Activated T-cell treated with anti-CD3 and anti-CD28 coated beads, Interleukin-2, amount 50 U/mL, for 1 hour (primary cell): ENCODE data around the gene ZMIZ1.

Experiments
- DNase-seq: peaks from one replicate; pipeline ENCODE4 v3.0.0-alpha.2; 2020

ZMIZ1 gene

DNA sequence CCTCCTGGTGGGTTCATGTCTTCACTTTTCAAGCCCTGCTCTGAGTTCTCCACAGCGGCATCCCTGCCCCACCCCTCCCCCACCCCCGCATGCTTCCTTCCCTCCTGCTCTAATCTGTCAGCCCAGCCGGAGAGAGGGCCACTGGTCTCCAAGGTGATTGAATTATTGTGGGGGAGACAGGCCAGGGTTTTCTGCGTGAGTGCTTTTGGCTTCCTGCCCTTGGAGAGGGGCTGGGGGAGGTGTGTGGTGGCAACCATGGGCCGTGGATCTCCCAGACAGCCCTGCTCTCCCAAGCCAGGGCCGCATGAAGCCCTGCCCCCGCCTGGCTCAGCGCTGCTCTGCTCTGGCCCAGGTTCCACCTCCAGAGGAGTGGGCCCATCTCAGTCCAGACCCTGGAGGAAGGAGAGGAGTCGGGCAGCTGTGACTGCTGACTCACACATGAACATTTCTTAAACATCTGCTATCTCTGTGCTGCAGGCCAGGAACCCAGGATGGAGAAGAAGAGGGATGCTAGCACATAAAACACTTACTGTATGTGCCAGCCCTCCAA, 109.9 kb downstream of the ZMIZ1 start:
- DNase-seq: no peak

DNA sequence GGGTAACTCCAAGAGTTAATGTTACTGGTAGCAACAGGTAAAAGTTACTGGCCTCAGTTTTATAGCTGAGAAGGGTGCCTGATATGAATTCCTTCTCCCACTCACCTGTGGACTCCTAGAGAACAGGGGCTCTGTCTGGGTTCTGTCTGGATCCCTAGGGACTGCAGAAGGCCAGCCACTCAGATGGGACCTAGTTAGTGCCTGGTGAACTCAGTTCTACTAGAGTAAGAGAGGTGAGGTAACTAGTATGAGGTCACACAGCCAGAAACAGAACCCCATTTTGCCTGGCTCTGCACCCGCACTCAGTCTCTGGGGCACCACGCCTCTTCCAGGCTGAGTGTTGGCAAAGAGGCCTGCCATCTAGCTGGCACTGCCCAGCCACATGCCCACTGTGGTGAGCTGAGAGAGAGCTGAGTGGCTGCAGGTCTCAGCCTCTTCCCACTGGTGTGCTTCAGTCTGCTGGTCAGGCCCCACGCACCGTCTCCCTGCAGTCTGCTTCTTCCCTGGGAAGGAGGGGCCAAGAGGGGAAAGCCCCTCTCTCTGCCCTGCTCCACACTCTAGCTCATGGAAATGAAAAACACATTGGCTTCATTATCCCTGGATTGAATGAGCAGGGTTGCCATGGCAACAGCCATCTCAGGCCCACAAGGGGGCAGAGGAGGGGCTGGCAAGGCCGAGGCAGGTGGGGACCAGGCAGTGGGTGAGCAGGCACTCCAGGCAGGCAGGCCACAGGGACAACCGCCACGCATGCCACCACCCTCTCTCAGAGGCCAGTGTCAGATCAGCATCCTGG, 110.6 kb downstream of the ZMIZ1 start:
- DNase-seq: no peak

DNA sequence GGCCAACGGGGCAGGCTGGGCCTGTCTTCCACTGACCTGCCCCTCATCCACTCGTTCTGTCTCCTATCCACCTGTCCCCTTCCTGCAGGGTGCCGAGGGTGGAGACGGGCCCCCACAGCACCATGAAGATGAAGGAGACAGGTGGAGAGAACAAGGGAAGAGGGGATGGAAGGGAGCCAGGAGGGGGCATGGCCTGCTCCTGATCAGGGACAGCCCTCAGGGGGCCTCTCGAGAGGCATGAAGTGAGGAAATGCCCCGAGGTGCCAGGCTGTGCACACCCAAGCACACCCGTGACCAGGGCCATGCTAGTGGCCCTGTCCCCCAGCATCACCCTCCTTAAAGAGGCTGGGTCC, 111.2 kb downstream of the ZMIZ1 start:
- DNase-seq: no peak

DNA sequence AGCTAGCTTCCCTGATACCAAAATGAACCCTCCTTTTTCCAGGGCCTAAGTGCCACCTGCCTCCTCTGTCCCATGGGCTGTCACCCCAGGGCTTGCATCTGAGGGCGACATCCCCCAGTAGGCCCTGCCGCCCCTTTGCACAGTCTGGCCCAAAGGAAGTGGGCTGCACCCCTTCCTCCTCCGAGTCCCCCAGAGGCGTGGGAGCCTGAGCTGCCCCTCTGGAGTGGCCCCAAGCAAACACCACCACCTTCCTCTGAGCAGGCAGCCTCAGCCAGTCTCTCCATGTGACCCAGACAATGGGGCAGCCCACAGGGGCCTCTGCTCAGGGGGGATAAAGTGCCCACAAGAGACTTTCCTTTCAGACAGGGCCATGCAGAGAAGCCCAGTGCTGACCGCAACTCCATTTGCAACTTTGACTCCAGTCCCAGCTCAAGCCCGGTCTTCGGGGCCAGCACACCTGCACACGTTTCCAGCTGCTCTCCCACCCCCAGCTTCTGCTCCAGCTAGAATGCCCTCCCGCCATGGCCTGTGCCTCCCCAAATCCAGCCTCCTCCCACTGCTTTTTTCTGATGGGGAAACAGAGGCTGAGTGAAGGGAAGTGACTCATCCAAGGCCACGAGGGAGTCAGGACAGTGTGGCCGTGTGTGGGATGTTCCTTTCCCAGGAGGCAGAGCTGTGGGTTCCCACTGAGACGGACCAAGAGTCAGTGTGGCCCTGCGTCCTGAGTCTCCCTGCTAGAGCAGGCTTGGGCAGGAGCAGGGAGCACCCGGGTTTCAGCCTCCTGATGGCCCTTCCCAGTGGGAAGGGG, 111.9 kb downstream of the ZMIZ1 start:
- no peak for DNase-seq

DNA sequence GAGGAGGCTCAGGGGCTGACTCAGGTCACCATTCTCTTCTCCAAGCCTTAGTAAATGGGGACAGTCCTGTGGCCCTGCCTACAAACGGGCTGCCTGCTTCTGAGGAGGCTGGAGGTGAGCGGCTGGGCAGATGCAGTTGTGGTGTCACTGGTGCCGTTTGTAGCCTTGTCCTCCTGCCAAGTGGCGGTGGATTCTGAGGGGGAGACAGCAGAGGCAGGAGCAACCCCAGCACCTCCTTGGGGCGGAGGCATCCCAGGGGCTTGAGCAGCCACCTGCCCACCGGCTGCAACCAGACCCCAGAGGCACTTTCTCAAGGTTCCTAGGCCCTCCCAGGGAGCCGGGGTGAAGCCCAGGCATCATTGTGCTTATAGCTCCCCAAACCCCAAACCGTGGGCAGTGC, 112.5 kb downstream of the ZMIZ1 start:
- DNase-seq: no peak

DNA sequence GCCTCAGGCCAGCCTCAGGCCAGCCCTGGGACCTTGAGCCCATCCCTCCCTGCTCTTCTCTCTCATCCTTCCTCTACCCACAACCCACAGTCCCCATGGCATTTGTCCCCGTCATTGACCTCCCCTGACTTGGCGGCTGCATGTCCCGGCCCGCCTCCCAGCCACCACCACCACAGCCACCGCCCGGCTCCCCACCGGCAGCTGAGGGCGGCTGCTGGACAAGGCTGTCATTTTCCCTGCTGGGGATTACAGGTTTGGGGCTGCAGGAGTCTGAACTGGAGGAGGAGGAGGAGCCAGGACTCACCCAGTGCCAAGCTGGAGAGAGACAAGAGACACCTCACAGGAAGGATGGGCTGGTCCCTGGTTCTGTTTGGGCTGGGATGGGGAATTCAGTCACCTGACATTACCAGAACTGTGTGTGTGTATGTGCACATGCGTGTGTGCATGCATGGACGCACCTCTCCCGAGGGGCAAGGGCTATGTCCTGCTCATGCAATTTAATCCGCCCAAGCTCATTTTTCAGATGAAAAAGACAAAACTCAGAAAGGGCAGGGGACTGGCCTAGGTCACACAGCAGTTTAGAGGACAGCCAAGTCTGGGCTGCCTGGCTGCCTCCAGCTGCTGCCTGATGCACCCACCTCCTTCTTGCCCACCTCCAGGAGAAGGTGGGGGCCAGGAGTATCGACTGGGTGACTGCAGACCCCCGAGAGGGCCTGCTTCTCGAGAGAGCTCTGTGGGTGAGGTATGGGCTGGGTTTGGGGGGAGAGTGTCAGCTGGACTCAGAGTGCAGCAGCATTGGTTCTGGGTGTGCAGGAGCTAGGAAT, 113.1 kb downstream of the ZMIZ1 start:
- DNase-seq: no peak

DNA sequence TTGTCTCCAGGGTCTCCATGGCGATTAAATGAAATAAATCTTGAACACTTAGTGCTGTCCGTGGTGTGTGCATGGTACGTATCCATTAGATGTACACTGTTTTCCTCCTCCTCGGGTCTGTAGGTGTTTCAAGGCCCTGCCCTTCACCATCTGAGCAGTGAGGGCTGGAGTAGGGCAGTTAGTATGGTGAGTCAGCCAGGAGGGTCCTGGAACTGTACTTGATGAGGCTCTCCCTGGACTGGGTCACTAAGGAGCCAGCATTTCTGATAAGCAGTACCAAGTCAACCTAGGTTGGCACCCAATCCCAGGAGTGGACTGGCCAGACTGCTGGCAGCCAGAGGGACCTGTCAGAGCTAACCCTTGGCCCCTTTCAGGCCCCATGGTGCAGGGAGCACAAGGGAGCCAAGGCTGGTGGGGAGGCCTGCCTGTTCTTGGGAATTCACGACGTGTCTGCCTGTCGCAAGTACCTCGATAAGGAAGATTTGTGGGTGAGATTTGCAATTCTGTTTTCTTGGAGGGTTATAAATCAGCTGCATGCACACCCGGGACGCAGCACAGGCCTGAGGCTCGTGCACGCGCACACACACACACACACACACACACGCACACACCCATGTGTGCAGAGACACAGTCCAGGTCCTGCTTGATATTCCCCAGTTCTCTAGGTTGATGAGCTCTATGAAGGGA, 114.2 kb downstream of the ZMIZ1 start:
- DNase-seq: no peak

DNA sequence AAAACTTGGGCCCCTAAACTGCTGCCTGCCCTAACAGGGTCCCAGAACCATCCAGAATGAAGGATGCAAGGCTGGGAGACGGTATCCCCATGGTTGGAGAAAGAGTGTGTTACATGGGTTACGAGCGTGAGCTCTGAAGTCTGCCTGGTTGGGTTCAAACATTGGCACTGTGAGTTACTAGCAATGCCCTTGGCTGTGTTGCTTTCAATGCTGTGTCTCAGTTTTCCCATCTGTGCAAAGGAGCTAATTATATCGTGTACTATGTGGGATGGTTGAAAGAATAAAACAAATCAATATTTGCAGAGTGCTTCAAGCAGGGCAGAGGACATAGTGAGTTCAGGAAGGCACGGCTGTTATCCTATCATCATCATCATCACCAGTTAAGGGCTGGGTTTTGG, 114.7 kb downstream of the ZMIZ1 start:
- DNase-seq: no peak

DNA sequence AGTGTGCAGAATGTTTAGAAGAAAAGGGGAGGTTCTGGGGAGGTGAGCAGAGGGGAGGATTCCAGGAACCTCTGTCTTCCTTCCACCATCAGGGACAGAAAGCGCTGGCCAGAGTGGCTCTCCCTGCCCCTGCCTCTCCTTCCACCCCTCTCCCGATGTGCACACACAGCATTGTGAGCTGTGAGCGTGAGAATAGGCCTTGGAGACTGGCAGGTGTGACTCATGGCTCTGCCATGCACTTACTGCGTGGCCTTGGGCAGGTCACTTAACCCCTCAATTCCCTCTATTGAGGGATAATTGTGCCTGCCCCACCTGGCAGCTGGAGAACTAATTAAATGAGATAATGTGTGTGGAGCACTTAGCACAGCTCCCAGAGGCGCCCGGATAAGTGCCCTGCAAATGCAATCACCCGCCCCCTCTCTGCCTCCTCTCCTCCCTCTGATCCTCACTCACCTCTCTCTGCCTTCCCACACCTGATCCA, 115.4 kb downstream of the ZMIZ1 start:
- DNase-seq: no peak

DNA sequence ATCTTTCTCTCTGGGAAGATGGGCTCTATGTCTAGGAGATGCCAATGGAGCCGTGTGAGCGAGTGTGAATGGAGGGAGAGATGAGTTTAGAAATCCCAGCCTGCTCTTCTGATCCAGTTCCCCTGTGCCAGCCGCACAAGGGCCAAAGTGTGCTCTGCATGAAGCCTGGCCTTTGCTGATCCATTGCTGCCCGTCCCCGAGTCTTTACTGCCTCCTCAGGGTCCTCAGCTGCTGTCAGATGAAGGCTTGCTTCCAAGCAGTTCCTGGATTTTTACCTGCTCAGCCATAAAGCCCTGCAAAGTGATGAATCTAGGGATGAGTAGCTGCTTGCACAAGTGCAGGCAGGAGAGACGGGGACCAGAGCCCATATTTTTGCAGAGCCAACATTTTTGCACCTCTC, 115.9 kb downstream of the ZMIZ1 start:
- DNase-seq: no peak

DNA sequence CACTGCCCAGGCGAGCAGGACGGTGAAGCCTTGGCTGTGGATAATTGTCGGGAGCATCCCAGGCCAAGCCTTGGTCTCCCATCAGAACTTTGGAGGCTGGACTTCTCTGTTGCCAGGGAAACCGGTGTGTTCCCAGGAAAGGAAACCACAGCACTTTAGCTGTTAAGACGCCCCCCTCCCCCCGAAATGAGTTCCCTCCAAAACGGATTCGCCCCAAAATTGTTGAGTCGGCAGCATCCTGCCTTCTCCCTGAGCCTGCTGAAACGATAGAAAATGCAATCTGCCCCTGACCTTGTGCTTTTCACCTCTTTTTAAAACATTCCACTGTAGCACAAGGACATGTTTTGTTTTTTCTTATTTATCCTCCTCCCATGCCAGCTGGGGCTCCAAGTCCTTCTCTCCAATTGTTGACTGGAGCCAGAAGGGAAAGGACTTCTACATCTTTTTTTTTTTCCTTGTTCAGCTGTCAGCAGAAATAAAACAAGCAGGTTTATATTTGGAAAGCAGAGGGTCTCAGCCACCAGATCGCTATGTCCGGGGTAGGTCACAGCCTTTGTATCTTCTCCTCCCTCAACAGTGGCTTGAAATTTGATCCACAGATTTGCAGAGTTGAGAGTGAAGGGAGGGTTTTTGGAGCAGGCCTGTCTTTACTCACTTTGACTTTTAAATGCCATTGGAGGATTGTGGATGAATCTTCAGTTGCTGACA, 116.5 kb downstream of the ZMIZ1 start:
- DNase-seq: no peak

DNA sequence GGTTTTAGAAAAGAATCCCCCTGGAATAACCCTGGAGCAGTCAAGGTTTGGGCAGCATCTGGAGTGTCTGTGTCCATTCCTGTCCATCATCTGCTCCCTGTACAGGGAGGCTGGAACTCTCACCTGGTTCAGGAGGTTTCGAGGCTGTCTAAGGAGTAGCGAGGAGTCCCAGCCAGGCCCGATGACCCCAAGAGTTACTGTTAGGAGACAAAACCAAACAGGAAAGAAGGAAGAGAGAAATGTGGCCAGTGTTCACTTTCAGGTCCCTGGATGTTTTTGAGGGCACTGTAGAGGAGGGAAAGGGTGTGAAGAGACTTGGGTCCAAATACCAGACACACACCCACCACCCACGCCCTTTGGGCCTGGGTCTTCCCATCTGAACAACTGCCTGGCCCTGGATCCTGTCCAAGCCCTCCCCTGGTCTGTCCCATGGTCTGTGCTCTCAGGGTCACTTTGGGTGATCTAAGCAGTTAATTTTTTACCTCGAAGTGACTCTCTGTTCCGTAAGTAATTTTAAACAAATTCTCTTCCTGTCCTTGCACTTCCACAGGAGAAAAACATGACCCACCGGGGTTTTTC, 117.1 kb downstream of the ZMIZ1 start:
- no peak for DNase-seq

DNA sequence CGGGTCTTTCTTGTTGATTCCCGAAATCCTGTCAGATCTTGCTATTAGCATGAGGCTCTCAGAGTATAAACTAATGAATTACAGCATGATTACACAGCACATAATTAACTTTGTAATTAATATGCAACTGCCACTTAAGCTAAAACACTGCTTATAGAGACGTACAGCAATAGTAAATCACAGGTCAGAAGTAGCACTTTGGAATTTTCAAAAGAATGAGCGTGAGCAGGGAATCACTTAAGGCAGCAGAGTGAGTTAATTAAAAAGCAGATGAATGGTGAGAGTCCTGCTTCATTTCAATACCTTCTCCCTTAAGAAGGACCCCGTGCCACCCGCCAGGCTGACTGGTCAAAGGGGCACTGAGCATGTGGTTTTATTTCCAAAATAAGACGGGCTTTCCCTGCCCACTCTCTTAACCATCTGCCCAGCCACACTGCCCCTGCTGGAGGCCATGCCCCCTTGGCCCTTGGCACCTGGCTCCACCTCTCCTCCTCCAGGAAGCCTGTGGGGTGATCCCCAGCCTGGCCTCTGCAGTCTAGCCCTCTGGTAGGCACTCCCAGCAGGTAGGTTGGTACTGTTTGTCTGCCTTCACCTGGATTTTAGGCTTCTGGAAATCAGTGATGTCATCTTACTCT, 117.8 kb downstream of the ZMIZ1 start:
- no peak for DNase-seq

DNA sequence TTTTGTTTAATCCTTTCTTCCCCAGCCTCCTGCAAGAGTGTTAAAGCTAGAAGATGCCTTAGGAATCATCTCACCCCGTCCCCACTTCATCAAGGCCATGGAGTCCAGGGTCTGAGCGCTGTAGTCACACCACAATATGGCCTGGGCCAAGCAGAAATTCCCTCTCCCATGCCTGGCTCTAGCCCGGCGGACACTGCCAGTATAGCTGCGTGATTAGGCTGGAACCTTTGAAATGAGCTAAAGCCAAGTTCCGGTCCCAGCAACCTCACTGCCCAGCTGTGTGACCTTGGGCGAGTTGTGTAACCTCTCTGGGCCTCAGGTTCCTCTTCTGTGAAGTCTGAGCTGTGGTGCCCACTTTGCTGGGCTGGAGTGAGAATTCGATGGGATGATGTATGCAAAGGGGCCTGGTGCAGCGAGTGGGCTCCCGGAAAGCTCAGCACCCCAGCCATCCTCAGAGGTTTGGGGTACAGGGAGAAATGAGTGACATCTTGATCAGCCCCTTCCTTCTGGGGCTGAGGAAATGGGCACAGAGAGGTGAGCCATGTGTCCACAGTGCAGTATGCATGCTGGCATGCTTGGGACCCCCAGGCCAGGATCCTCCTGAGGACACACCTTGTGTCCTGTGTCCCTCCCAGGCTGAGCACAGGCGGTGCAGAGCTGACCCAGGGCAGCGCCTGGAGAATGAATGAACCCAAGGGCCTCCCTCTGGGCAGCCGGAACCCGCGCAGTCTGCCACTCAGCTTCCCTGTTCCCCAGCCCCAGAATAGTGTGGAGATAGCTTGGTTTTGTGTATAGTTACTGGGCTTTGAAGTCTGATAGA, 118.6 kb downstream of the ZMIZ1 start:
- DNase-seq: no peak

DNA sequence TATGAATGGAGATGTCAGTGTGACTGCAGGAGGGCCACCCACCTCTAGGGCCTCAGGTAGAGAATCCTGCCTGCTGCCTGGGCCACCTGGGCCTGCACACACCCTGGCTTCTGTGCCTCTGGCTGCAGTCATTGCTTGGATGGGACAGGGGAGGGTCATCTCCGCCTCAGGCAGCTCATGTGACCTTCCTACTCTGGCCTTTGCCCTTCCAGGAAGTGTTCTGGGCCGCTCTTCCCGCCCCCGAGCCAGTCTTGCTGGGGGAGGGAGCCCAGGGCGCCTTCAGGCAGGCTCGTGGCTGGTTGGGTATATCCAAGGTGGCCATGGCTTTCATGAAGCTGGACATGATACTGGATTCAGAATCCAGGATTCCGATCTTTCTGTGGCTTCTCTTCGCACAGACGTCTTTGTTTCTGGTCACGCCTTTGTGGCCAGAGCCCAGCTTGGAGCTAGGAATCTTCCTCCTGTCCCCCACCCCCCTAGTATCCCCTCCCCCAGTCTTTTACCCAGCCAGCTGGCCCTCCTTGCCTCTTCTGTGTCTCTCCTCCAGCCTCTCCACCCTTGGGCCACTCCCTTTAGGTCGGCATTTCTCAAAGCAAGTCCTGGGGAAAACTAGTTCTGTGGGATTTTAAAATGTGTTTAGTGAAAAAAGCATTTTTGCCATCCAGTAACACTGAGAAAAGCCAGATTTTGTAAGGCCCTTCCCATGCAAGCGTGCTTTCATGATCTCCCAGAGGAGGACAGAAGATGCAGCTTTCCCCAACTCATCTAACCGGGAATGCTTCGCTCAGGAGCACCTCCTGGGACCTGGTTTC, 119.6 kb downstream of the ZMIZ1 start:
- DNase-seq: no peak

DNA sequence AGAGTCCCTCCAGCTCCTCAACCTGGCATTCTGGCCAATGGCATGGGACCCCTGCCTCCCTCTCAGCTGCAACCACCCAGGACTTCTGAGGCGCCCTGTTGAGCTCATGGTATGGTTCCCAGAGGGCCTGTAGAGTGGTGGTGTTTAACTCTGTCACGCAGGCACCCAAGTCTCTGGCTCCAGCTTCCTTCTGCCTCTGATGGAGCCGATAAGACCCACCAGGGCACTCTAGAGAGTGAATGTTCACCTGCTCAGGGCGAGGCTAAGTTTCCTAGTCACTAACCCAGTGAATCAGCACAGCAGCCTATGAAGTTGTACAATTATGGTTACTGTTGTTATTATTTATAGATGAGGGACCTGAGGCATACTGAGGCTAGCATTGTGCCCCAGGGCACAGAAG, 120.4 kb downstream of the ZMIZ1 start:
- no peak for DNase-seq

DNA sequence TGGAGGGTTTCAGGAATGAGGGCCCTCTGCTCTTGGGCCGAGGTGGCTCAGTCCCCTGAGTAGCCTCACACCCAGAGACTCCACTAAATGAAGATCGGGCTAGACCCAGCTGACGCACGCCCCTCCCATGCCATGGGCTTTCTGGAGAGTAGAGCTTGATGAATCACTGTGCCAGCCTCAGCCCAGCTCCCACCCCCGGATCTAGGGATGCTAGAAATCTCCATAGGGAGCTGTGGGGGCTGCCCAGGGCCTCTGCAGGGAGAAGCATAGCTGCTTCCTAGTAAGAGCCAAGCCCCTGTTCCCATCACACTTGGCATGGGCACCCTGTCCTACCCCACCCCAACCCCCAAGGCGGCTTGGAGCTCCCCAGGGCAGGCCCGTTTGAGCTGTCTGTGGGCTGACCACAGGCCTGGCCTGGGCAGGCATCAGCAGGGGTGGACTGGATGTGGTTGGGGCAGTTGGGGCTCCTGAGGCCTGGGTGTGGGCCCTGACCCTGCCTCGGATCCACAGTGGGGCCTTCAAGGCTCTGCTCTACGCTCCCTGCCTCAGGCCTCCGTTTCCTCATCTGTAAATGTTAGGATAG, 121.2 kb downstream of the ZMIZ1 start:
- no peak for DNase-seq

DNA sequence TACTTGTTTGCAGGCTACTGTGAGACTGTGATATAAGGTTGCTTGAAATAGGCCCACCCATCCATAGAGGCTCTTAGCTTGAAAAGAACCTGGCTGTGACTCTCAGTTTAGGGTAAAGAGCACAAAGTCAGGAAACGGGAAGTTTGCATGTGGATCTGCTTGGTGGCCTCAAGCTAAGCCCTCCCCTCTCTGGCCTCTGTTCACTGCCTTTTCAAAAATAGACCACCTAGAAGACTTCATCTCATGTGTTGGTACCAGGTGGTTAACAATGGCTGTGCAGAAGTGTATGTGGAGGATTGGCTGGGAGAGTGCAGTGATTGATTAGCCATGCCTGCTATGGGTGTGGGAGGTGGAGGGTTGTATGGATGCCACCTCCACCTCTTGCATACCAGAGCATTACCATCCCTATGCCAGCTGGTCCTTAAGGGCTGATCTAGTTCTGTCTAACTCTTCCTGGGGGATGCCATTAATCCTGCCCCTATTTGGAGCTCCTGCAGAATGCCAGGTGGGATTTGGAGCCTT, 122.0 kb downstream of the ZMIZ1 start:
- DNase-seq: no peak
